Bronchial epithelial cell (primary cell): ENCODE measurements around the gene EXOC5. TPM values are rescaled to one million over a fixed set of nuclear protein-coding genes. Genes with fewer than 3 reads are reported as not detected.

Experiments
- DNase-seq: peaks from one replicate; pipeline ENCODE4 v3.0.0-alpha.2; 2010; ENCODE audit warnings: low read depth
- FAIRE-seq: peaks from 2 replicates; lab custom pipeline; 2011; peaks lifted over from hg19 to GRCh38; lab: Jason Lieb, UNC
- H3K27me3 ChIP-seq: 2 replicates; pipeline ENCODE4 v1.5.1; 2011; ENCODE audit warnings: low read length; ENCODE audit not compliant: control insufficient read depth, insufficient read depth
- H3K36me3 ChIP-seq: 2 replicates; pipeline ENCODE4 v1.5.1; 2011; ENCODE audit warnings: low read length; ENCODE audit not compliant: control insufficient read depth, insufficient read depth
- H3K4me3 ChIP-seq: 2 replicates; pipeline ENCODE4 v1.5.1; 2011; ENCODE audit warnings: mild to moderate bottlenecking, low read depth, low read length, control low read depth
- CTCF ChIP-seq: IDR thresholded peaks from 2 replicates; pipeline ENCODE4 v1.5.1; 2011; ENCODE audit warnings: mild to moderate bottlenecking, moderate library complexity, low read length, control low read depth, inconsistent platforms; ENCODE audit not compliant: insufficient read depth, severe bottlenecking
- total RNA-seq: library from RNA; depleted of rRNA; stranded (reverse); fragments of >200 nt; gene quantifications from 2 replicates; pipeline ENCODE4 v1.2.1, GENCODE V29; 2014

Gene EXOC5
- total RNA-seq, 1 donor from 2014 or later: 35.0 TPM

- TF ChIP-seq CTCF: no peak
- no peak for DNase-seq
- no peak overlapping the region for H3K4me3 ChIP-seq
- no peaks in the 10 kb centered on the region for H3K36me3 ChIP-seq
- H3K27me3 ChIP-seq: no peaks in the 10 kb centered on the region
- FAIRE-seq: no peak
Observed at GRCh38 chr14:57153286-57153685, 115.4 kb downstream of the EXOC5 start.

Other genes with a start within 250 kb of the EXOC5 start
- gene AP5M1, start 66 bp upstream of the EXOC5 start, total RNA-seq: 11.6 and 14.1 TPM in 2 replicates
- gene NAA30, start 121.7 kb upstream of the EXOC5 start, total RNA-seq: 19.5 and 20.0 TPM in 2 replicates
- gene CCDC198, start 225.0 kb upstream of the EXOC5 start, total RNA-seq: not detected in 2 replicates